ENCODE data around the gene ANKRD30BL. TPM values are rescaled to one million over a fixed set of nuclear protein-coding genes. Genes with fewer than 3 reads are reported as not detected.
"Not testable (repeated sequence)": the region's sequence is repeated elsewhere in the genome, so short reads cannot be mapped to it uniquely, and the experiment has no call there.

Gene ANKRD30BL
- not detected for polyA plus RNA-seq (2013, experiment 1 of 2)
- polyA plus RNA-seq (2013, experiment 2 of 2) = not detected

DNA sequence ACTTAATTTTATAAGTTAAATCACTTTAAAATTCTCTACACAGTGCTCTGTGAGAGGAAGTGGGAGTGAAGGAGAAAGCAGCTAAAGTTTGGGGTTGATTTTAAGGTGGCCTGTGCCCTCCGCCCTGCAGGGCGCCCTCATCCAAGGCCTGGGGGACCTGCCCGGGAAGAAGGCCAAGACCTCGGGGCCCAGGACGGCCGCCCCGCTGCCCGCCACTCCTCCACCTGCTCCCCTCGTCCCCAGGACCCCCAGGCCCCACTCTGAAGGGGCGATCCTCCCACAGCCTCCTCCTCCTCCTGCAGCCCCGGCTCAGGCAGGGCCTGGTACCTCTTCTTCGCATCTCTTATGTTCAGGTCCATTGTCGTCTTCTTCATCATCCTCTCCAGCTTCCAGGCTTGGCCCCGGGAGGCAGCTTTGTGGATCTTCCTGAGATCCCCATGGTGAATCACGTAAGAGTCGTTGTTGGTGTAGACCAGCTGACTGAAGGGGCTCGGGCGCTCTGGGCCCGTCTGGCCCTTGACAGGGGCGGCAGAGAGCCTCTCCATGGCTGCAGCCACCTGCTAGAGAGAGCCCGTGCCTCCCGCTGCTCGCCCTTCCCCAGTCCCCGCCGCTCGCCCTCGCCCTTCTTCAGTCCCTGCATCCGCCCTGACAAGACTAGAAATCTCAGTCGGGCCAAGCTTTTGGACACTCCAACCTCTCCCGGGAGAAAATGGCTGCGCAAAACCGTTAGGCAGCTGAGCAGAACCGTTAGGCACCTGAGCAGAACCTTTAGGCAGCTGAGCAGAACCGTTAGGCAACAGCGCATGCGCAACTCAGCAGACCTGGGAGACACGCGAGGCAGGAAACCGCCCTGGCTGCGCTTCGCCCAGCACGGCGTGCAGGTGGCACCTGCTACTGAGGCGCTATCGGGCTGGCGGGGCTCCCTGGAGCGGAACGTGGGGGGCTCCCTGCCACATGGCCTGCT lies at the start of gene ANKRD30BL:
Gene ANKRD30BL, minus strand, starts transcription at position 792 of the 964 bp plus-strand sequence. Its CDS starts 247 bp downstream, at position 545.
- H3K23ac ChIP-seq (ENCODE audit: low read length); H4K5ac ChIP-seq (ENCODE audit: low read length); H2BK120ac ChIP-seq (ENCODE audit: low read depth, low read length); H3K56ac ChIP-seq (ENCODE audit: low read length); H3K4me3 ChIP-seq (ENCODE audit: low read length); H3K36me3 ChIP-seq (ENCODE audit: control insufficient read depth, insufficient read depth, low read length); H3K27ac ChIP-seq (ENCODE audit: low read depth, low read length); H3K18ac ChIP-seq (ENCODE audit: low read length); H2AK5ac ChIP-seq (ENCODE audit: low read length); H3K9ac ChIP-seq (ENCODE audit: low read length); H3K4me1 ChIP-seq (ENCODE audit: control insufficient read depth, low read depth, low read length); H3K27me3 ChIP-seq (ENCODE audit: insufficient read depth, low read length, poor library complexity); H4K8ac ChIP-seq (ENCODE audit: low read depth, low read length); H2BK5ac ChIP-seq (ENCODE audit: low read length); H3K4ac ChIP-seq (ENCODE audit: low read depth, low read length); H3K79me1 ChIP-seq (ENCODE audit: low read length); H2BK15ac ChIP-seq (replicated peaks; ENCODE audit: low read depth); DNase-seq; H3K79me2 ChIP-seq (ENCODE audit: control insufficient read depth, insufficient read depth, low read length); H3K4me2 ChIP-seq (ENCODE audit: low read length): not testable (repeated sequence)
- WGBS (ENCODE audit: extremely low coverage, insufficient coverage, low lambda C conversion rate) = no CpG with 5 or more reads among the region's 48 CpGs

- H3K4me3 ChIP-seq (ENCODE audit: low read length); H3K9ac ChIP-seq (ENCODE audit: low read length); H3K4me1 ChIP-seq (ENCODE audit: control insufficient read depth, low read depth, low read length); DNase-seq; H4K5ac ChIP-seq (ENCODE audit: low read length); H2BK15ac ChIP-seq (replicated peaks; ENCODE audit: low read depth); H3K23ac ChIP-seq (ENCODE audit: low read length); H2BK120ac ChIP-seq (ENCODE audit: low read depth, low read length); H3K27me3 ChIP-seq (ENCODE audit: insufficient read depth, low read length, poor library complexity); H3K18ac ChIP-seq (ENCODE audit: low read length); H3K4ac ChIP-seq (ENCODE audit: low read depth, low read length); H2BK5ac ChIP-seq (ENCODE audit: low read length); H3K27ac ChIP-seq (ENCODE audit: low read depth, low read length); H2AK5ac ChIP-seq (ENCODE audit: low read length); H3K79me2 ChIP-seq (ENCODE audit: control insufficient read depth, insufficient read depth, low read length); H3K56ac ChIP-seq (ENCODE audit: low read length); H4K8ac ChIP-seq (ENCODE audit: low read depth, low read length); H3K79me1 ChIP-seq (ENCODE audit: low read length); H3K4me2 ChIP-seq (ENCODE audit: low read length); H3K36me3 ChIP-seq (ENCODE audit: control insufficient read depth, insufficient read depth, low read length): not testable (repeated sequence)
- no CpG with 5 or more reads among the region's 2 CpGs for WGBS (ENCODE audit: extremely low coverage, insufficient coverage, low lambda C conversion rate)
Measured at GRCh38 chr2:132202866-132203265, 41.1 kb upstream of the ANKRD30BL start.

DNA sequence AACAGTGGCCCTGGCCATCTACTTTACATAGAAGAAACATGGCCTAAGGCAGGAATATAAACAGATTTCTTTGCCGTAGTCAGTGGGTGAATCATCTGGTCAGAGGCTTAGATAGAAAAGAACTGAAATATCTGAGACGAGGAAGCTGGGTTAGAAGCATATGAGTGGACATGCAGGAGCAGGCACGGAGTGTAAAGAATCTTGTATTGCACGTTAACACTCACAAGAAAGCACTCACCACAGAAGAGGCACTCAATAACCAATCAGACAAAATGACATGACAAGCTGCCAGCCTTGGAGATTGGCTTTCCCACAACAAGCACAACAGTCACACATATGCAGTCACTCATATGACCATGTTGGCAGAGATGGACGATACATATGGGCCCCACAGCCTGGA lies 31.1 kb upstream of the ANKRD30BL start:
- H2BK15ac ChIP-seq (replicated peaks; ENCODE audit: low read depth) = not testable (repeated sequence)

DNA sequence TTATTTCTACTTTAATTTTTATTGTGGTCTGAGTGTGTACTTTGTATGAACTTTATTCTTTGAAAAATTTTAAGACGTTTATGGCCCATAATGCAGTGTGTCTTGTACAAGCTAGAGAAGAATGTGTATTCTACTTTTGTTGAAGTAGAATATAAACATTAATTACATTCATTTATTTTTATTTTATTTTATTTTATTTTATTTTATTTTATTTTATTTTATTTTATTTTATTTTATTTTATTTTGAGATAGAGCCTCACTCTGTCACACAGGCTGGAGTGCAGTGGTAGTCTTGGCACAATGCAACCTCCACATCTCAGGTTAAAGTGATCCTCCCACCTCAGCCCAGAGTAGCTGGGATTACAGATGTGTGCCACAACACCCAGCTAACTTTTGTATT lies 5.3 kb upstream of the ANKRD30BL start:
- H2BK15ac ChIP-seq (replicated peaks; ENCODE audit: low read depth); H3K9ac ChIP-seq (ENCODE audit: low read length); H4K8ac ChIP-seq (ENCODE audit: low read depth, low read length); H3K4me1 ChIP-seq (ENCODE audit: control insufficient read depth, low read depth, low read length); H3K23ac ChIP-seq (ENCODE audit: low read length); H4K5ac ChIP-seq (ENCODE audit: low read length); H3K27me3 ChIP-seq (ENCODE audit: insufficient read depth, low read length, poor library complexity); H3K4me2 ChIP-seq (ENCODE audit: low read length); H3K4ac ChIP-seq (ENCODE audit: low read depth, low read length); H2BK120ac ChIP-seq (ENCODE audit: low read depth, low read length); DNase-seq; H3K79me2 ChIP-seq (ENCODE audit: control insufficient read depth, insufficient read depth, low read length); H3K27ac ChIP-seq (ENCODE audit: low read depth, low read length); H2BK5ac ChIP-seq (ENCODE audit: low read length); H3K18ac ChIP-seq (ENCODE audit: low read length); H2AK5ac ChIP-seq (ENCODE audit: low read length); H3K36me3 ChIP-seq (ENCODE audit: control insufficient read depth, insufficient read depth, low read length); H3K79me1 ChIP-seq (ENCODE audit: low read length); H3K56ac ChIP-seq (ENCODE audit: low read length); H3K4me3 ChIP-seq (ENCODE audit: low read length): not testable (repeated sequence)
- no CpG with 5 or more reads among the region's 1 CpG for WGBS (ENCODE audit: extremely low coverage, insufficient coverage, low lambda C conversion rate)

More for the DNA sequence above, 31.1 kb upstream of the ANKRD30BL start:
- H3K79me2 ChIP-seq (ENCODE audit: control insufficient read depth, insufficient read depth, low read length); H3K27ac ChIP-seq (ENCODE audit: low read depth, low read length); H3K9ac ChIP-seq (ENCODE audit: low read length); H3K18ac ChIP-seq (ENCODE audit: low read length); H3K4ac ChIP-seq (ENCODE audit: low read depth, low read length); H2AK5ac ChIP-seq (ENCODE audit: low read length); H3K4me1 ChIP-seq (ENCODE audit: control insufficient read depth, low read depth, low read length); H4K8ac ChIP-seq (ENCODE audit: low read depth, low read length); DNase-seq; H3K23ac ChIP-seq (ENCODE audit: low read length); H3K79me1 ChIP-seq (ENCODE audit: low read length); H2BK5ac ChIP-seq (ENCODE audit: low read length); H3K36me3 ChIP-seq (ENCODE audit: control insufficient read depth, insufficient read depth, low read length); H3K4me3 ChIP-seq (ENCODE audit: low read length); H3K27me3 ChIP-seq (ENCODE audit: insufficient read depth, low read length, poor library complexity); H3K4me2 ChIP-seq (ENCODE audit: low read length); H4K5ac ChIP-seq (ENCODE audit: low read length); H2BK120ac ChIP-seq (ENCODE audit: low read depth, low read length); H3K56ac ChIP-seq (ENCODE audit: low read length): not testable (repeated sequence)
- no CpG with 5 or more reads among the region's 5 CpGs for WGBS (ENCODE audit: extremely low coverage, insufficient coverage, low lambda C conversion rate)

- not testable (repeated sequence) for H3K9ac ChIP-seq (ENCODE audit: low read length); H3K4me1 ChIP-seq (ENCODE audit: control insufficient read depth, low read depth, low read length); DNase-seq; H3K56ac ChIP-seq (ENCODE audit: low read length); H2BK120ac ChIP-seq (ENCODE audit: low read depth, low read length); H3K4me3 ChIP-seq (ENCODE audit: low read length); H3K23ac ChIP-seq (ENCODE audit: low read length); H4K5ac ChIP-seq (ENCODE audit: low read length); H3K36me3 ChIP-seq (ENCODE audit: control insufficient read depth, insufficient read depth, low read length); H3K27ac ChIP-seq (ENCODE audit: low read depth, low read length); H2BK5ac ChIP-seq (ENCODE audit: low read length); H2BK15ac ChIP-seq (replicated peaks; ENCODE audit: low read depth); H3K4me2 ChIP-seq (ENCODE audit: low read length); H2AK5ac ChIP-seq (ENCODE audit: low read length); H3K79me2 ChIP-seq (ENCODE audit: control insufficient read depth, insufficient read depth, low read length); H3K27me3 ChIP-seq (ENCODE audit: insufficient read depth, low read length, poor library complexity); H4K8ac ChIP-seq (ENCODE audit: low read depth, low read length); H3K18ac ChIP-seq (ENCODE audit: low read length); H3K4ac ChIP-seq (ENCODE audit: low read depth, low read length); H3K79me1 ChIP-seq (ENCODE audit: low read length)
- WGBS (ENCODE audit: extremely low coverage, insufficient coverage, low lambda C conversion rate) = no CpG with 5 or more reads among the region's 33 CpGs
Measured at GRCh38 chr2:132162125-132162660, 441 bp upstream of the ANKRD30BL start.

All from mesendoderm (in vitro differentiated cells).